Activated CD4-positive, CD25-positive, alpha-beta regulatory T cell treated with anti-CD3 and anti-CD28 coated beads, Interleukin-2, amount 50 U/mL, for 24 hours (primary cell): ENCODE data around the gene ZFAND3.
A peak's percentile ranks its signal among the peaks of the same experiment; 100 is the strongest.

Experiments
- ATAC-seq, 2 donors: fragments of 150-1000 bp; cut with Tn5 transposase; one replicate each; pipeline ENCODE4 v1.10.0; 2021; ENCODE audit warnings: mild to moderate bottlenecking in 1 of 2, moderate library complexity in 1 of 2

ZFAND3 gene

DNA sequence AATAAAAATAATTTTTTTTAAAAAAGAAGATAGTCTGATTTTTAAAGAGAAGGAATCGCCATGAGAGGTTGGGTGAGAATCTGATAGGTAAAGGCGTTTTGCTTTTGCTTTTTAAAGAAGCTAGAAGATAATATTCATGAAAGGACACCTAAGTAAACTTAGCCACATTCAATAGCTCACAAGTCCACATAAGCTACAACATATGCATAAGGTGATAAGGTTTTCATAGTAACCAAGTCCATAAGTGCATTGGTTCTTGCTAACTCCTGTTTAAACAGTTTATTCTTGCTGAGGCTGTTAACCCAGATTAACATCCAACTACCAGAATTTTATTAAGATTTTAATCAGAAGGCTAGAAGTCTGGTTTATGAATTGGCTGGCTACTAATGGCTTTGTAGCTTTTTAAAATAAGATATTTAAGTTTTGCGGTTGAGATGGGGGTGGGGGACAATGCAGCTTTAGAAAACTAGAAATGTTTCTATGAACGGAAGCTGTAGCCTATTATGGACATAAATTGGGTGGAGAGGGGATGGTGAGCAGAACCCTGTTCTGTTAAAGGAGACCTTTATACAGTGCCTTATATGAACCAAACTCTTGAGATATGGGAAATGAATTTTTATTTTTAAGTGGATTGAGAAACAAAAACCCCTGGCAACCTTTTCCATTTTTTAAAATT lies 235.1 kb downstream of the ZFAND3 start:
- ATAC-seq: no peak

DNA sequence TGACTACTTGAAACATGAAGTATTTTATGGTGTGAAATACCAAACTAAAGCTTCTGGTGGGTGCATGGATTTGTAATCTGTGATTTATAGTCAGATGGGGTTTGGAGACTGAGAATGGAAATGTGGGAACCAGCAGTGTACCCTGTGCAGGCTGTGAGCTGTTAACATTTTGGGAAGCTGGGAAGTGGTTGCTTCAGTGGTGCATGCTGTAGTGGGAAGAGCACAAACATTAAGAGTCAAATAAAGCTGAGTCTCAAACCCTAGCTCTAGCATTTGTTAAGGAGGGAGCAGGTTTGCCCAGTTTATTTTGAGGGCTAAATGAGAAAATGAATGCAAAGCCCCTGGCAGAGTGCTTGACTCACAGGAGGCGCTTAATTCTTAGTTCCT lies 235.7 kb downstream of the ZFAND3 start:
- ATAC-seq: no peak

GRCh38 chr6:38056361-38056760 lies 236.8 kb downstream of the ZFAND3 start:
- ATAC-seq: no peak

DNA sequence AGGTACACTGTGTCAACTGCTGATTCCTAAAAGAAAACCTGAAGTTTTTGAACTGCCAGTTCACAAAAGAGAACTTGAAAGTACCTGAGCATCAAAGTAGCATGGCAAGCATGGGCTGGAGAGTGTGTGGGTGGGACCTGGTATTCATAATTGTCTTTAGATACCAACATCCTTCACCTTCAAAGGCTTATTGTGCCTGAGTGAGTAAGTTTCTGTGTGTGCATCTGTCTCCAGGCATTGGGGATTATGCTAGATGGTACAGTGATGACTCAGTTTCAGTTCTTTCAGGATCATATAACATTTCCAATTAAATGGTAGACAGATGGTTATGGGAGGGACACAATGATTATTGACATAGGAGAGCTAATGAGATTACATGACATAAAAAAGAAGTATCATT lies 238.5 kb downstream of the ZFAND3 start:
- ATAC-seq: peak; percentile 89 to 97

GRCh38 chr6:38062066-38062465 lies 242.5 kb downstream of the ZFAND3 start:
- no peak for ATAC-seq

GRCh38 chr6:38063973-38064372 lies 244.4 kb downstream of the ZFAND3 start:
- no peak for ATAC-seq

DNA sequence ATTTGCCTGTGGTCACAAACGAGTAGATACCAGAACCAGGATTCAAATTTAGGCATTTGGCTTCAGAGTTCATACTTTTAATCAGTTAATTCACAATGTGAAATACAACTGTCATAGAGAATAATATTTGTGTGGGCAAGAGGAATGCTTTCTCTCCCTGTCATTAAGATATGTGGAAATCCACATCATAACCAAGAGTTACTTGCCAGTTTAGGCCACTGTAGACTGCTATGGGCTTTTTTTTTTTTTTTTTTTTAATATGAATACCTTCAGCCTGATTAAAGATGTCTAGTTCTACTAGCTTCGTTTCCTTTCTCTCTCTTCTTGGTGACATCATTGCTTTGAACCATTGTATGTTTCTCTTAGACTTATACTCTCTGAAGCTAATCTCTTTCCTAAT lies 244.9 kb downstream of the ZFAND3 start:
- ATAC-seq: no peak

DNA sequence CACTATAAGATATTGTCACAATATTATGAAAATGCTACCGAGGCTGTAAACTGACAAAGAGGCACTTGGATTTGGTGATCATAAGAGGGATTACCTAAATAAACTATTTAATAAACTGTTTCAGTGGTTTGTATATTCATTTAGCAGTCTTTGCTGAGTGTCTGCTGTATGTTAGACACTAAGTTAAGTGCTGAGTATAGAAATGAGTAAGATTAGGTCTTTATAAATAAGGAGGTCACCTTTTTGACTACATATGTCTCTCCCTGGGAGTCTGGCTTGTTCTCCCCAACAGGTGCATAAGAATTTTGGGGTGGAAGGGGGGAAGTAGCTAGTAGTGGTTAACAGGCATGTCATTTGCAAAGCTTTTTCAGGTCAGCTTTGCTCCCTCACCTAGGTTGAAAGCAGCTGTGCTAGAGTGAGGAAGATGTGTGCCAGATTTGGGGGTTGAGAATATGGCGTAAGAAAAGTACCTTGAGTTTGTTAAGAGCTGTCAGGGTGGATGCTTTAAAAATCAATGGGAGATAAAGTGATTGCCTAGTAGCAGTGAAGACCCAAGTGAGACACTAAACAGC lies 246.3 kb downstream of the ZFAND3 start:
- ATAC-seq: no peak

DNA sequence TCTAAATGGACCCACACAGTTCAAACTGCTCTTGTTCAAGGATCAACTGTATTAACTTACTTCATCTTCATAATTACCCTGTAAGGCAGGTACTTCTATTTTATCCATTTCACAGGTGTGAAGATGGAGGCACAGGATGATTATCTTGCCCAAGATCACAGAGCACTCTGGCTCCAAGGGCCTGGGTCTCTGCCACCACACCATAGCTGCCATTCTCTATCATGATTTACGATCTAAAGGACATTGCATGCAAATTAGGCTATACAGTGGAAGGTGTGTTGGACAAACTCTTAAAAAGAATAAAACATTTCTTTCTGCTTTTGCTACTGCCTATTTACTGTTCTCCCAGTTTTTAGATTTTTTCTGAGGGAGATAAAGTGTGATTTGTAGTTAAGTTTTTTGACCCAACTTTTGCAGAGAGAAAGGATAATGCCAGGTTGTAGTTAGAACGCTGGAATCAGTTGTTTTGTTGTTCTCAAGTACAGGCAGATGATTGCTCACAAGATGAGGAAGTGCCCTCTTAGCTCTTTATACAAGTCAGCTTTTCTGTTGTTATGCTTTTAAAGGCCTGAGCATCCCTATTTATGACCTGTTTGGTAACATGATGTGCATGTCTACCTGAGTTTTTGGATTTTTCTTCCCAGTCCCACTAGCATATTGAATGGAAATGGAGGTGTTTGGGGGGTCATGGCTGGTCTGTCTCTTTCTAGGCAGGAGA lies 247.9 kb downstream of the ZFAND3 start:
- ATAC-seq: no peak

DNA sequence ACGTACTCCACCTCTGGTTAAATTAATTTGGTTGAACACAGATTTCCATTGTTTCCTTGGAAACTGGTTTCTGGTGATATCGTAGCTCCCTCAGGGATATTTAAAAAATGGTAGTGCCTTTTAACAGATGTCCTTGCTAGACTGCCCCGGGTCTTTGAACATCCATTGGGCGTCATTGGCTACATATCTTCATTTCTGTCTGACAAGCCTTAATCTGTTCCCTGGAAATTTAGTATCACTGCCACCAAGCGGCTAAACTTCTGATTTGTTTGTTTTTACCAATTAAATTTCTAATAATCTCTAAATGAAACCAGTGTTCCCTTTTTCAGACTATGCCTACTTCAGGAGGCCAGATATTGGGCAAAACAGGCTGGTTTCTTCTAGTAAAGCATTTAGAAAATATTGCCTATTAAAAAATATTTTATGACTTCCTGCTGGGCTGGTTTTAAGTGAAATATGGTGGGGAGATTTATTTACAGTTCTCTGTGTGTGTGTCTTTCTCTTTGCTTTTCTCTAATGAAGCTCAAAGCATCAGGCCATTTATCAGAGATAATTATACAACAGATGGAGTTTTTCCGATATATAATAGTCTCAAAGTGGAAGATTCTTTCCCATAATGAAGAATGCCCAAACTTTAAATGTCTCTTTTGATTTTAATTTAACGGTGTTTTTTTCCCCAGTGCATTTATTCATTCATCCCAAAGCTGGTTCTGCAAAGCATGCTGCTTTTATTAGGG lies 249.5 kb downstream of the ZFAND3 start:
- no peak for ATAC-seq

- ATAC-seq: no peak
Measured at GRCh38 chr6:38077488-38078030, 258.0 kb downstream of the ZFAND3 start.

- no peak for ATAC-seq
Measured at GRCh38 chr6:38078671-38079070, 259.1 kb downstream of the ZFAND3 start.

- no peak for ATAC-seq
Measured at GRCh38 chr6:38079107-38079506, 259.6 kb downstream of the ZFAND3 start.

DNA sequence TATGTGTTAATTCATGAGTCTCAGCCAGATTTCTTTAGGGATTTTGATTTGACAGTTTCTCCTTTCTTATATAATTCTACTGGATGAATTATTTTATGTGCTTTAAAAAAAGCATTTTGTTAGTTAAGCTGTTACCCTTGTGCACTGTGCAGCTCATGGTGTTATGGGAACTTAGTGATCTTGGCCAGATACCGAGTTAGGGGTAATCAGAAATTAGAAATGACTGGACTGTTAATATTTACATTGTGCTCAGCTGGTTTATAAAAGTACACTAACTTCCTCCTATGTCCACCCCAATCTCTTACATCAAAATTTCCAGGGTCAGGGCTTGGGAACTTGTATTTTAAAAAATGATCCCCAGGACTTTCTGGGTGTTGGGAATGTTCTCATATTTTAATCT lies 260.0 kb downstream of the ZFAND3 start:
- no peak for ATAC-seq

GRCh38 chr6:38080360-38080759 lies 260.8 kb downstream of the ZFAND3 start:
- no peak for ATAC-seq

GRCh38 chr6:38080889-38081288 lies 261.4 kb downstream of the ZFAND3 start:
- no peak for ATAC-seq

GRCh38 chr6:38085031-38085430 lies 265.5 kb downstream of the ZFAND3 start:
- ATAC-seq: no peak

DNA sequence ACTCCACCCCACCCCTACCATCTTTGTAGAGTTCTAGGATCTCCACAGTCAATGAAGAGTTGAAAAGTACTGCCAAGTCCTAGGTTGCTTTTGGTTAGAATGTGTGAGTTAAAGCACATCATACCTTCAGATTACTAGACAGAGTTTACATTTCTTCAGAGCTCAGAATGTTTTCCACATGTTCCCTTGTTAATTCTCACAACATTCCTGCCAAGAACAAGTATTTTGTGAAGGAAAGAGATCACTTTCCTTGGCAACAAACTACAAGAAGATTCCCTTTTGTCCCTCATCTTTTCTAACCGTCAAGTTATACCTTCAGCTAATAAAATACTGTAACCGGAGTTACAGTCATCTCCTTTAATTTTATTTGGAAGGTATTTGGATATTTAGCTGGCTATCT lies 266.8 kb downstream of the ZFAND3 start:
- ATAC-seq: no peak

- no peak for ATAC-seq
Measured at GRCh38 chr6:38088010-38088409, 268.5 kb downstream of the ZFAND3 start.

DNA sequence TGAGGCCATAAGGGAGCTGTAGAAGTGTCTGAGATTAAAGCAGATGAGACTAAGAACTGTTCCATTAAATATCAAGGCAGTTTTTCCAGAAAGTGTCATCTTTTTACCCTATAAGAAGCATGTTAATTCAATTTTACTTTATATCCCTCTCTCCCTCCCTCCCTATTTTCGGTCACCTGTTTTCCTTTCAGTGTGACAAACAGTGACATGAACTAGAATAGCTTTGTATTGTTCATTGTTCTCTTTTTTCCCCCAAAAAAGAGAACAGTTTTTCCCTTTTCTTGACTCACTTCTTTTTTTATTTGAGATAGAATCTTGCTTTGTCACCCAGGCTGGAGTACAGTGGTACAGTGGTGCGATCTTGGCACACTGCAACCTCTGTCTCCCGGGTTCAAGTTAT lies 269.3 kb downstream of the ZFAND3 start:
- no peak for ATAC-seq

DNA sequence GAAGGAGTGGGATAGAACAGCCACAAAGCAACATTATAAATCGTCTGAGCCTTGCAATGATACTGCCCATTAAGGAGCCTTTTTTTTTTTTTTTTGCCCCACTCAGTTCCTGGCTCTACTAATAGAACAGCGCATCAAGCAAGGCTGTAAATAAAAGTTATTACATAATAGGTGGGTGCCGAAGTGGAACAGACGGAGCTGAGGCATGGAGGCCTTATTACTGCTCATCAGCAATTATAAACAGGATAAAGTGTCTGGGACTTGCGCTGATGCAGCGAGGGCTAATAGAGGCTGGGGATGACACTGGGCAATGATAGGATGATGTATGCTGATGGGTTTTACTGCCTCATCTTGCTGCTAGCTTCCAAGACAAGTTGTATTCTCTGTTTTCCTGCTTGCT lies 272.1 kb downstream of the ZFAND3 start:
- ATAC-seq: no peak

DNA sequence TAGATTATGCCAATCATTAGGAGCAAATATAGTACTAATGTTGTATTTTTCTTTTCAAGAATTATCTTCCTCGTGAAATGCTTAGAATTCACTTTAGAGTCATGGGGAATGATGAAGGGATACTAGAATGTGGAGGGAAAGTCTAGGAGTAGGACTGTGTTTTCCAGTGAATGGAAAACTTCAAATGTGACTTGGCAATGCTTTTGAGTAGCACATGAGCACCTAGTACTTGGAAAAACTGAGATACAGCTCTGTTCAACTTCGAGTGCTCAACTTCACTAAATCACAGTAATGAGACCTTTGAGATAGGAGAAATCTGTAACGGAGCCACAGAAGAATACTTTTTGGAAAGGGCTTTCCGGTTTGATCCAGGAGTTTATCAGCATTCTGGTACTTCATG lies 272.9 kb downstream of the ZFAND3 start:
- ATAC-seq: no peak

- no peak for ATAC-seq
Measured at GRCh38 chr6:38092964-38093363, 273.4 kb downstream of the ZFAND3 start.
